GM21717 (cell line): ENCODE data around the gene WSCD2.

Experiments
- ATAC-seq: cut with Tn5 transposase; IDR thresholded peaks from one replicate; pipeline ENCODE4 v1.9.1; 2021; ENCODE audit warnings: mild to moderate bottlenecking, moderate library complexity; ENCODE audit not compliant: unreplicated experiment

WSCD2 gene

GRCh38 chr12:108126990-108127501 lies 2.0 kb upstream of the WSCD2 start:
- ATAC-seq, result no peak

GRCh38 chr12:108127654-108128053 lies 1.4 kb upstream of the WSCD2 start:
- ATAC-seq, result no peak

- no peak for ATAC-seq
Measured at GRCh38 chr12:108128221-108129016, 669 bp upstream of the WSCD2 start.

DNA sequence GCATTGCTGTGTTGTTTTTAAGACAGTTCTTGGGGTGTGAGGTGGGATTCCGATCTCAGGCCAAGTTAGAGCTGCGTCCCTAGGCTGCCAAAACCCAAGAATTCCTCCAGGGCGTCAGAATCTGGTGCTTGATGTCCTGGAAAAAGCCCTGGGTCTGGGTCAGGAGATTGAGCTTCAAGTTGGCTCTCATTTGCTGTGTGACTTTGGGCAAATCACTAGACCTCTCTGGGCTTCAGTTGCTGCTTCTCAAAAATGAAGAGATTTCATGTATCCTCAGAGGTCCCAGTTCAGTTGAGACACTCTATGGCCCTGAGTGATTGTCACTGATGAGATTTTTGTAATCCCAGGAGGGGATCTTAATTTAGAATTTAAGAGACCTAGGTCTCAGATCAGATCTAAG lies 1.9 kb downstream of the WSCD2 start:
- no peak for ATAC-seq

DNA sequence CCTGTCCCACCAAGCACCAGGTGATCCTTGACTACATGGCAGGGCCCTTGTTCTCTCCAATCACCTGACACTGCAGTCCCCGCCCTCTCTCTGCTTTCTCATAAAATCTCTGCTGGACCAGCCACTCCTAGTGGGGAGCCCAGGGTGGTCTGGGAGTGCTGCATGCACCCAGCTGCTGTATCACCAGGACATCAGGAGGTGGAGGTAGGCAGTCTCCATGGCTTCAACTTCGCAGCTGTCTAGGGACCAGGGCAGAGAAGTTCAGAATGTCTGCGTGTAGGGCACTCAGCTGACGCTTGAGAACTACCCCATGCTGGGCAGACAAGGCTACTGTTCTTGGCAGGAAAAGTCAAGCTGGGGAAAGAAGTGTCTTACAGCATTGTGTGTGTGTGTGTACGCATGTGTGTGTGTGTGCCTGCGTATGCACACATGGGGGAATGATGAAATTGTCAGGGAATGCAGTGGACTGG lies 2.6 kb downstream of the WSCD2 start:
- no peak for ATAC-seq

DNA sequence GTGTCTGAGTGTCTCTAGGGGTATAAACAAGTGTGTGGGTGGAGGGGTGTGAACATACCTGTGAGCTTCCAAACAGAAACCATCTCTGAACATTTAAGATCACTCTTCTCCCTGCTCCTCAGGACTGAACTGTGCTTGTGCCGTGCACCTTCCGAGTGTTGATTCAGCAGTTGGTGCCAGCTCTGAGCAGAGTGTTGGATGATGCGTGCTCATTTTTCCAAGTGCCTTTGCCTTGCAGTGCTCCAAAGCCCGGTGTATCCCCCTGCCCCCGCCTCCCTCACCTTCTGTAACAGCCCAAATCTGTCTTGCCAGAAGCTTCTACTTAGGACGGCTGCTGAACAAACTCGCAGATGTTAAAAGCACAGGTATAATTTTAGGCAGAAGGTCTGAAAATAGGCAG lies 4.4 kb downstream of the WSCD2 start:
- ATAC-seq, result no peak

DNA sequence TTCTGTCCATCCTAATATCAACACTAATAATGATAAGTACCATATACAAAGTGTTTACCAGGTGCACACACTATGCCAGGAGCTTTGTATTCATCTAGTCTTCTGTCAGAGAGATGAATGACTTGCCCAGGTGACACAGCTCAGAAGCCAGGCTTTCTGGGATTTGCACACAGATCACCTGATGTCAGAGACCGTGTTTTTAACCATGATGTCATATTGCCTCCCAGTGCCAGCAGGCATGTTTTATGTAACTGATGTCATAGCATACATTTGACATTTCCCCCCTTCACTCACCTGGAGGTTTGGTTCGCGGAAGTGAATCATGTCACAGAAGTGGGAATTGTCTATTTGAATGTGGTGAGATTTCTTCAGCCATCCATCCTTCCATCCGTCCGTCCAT lies 5.7 kb downstream of the WSCD2 start:
- no peak for ATAC-seq

- no peak for ATAC-seq
Measured at GRCh38 chr12:108135627-108136026, 6.5 kb downstream of the WSCD2 start.

DNA sequence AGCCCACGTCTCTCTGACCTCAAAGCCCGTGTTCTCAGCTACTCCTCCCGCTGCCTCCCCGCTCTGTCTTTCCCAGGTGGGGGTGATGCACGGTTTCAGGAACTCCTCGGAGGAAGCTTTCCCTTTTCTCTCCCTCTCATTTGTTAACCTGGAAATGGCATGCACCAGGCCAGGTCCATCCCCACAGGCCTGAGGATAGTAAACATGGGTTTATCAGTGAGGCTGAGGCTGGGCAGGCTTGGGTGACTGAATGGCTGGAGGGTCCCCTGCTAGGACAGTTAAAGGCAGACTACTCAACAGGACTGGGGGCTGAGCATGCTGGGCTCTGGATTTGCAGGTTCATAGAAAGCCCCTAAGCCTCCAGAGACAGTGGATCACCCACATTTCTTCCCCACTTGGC lies 7.6 kb downstream of the WSCD2 start:
- no peak for ATAC-seq

GRCh38 chr12:108139454-108139853 lies 10.4 kb downstream of the WSCD2 start:
- no peak for ATAC-seq

DNA sequence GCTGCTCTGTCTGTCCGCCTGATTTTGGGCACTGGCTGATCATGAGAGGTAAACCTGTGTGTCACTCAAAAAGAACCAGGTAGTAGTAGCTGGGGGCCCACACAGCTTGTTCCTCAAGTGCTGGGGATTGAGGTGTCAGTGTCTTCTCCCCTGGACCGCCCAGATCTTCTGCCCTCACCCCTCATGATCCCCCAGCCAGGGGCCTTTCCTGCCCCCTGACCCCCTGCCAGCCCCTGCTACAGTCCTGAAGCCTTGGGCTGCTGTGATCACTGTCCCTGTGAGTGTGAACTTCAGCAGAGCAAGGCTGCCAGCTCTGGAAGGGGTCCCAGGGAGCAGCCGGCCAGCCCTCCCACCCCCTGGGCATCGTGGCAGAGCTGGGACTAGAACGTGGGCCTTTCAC lies 11.4 kb downstream of the WSCD2 start:
- ATAC-seq, result no peak

DNA sequence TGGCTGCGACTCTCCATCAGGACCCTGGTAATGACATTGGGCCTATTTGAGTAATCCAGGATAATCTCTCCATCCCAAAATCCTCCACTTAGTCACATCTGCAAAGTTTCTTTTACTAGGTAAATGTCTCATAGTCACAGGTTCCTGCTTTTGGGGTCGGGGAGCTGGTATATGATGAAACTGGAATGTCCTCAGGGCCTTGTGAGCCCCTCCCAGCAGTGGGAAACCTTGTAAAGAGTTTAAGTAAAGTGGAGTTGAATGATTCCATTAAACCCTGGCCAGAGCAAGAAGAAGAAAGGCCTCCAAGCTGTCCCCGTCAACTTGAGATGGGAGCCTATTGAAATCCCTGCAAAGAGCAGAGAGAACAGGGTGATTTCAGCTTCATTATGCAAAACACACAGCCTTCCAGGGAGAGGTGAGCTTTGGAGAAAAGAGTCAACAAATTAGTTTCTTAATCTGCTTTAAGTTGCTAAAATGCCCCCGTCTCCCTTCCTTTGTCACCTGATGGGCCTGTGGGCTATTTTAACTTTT lies 12.6 kb downstream of the WSCD2 start:
- ATAC-seq, result no peak

GRCh38 chr12:108143144-108143543 lies 14.1 kb downstream of the WSCD2 start:
- no peak for ATAC-seq

DNA sequence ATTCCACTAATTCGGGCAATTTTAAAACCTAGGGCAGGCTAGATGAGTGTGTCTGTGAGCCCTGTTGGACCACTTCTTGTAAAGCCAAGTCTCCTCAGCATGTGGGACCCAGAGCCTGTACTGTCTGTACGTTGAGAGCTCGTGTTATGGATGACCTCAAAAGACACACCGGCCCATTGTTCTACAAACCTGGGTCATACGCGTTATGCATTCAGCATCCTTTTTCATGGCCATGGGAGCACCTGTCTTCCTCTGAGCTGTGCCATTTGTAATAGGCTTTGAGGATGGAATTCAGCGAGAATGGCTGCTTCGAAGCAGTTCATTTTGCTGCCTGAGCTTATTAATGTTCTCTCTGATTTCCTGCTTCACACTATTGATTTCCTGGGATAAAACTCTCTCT lies 15.0 kb downstream of the WSCD2 start:
- ATAC-seq, result no peak

DNA sequence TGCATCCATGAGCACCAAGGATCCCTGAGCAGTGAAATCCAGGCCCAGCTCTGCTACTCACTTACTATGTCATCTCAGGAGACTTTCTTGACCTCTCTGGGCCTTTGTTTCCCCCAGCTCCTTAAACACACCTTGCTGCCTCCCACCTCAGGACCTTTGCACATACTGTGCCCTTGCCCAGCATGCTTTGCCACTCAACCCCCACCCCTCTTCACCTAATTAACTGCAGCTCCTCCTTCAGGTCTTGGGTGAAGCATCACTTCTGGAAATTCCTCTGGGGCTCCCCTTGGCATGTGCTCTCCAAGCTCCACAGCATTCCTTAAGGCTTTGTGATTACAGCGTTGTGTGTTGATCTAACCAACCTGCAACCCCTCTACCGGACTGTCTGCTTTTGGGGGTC lies 15.9 kb downstream of the WSCD2 start:
- no peak for ATAC-seq

DNA sequence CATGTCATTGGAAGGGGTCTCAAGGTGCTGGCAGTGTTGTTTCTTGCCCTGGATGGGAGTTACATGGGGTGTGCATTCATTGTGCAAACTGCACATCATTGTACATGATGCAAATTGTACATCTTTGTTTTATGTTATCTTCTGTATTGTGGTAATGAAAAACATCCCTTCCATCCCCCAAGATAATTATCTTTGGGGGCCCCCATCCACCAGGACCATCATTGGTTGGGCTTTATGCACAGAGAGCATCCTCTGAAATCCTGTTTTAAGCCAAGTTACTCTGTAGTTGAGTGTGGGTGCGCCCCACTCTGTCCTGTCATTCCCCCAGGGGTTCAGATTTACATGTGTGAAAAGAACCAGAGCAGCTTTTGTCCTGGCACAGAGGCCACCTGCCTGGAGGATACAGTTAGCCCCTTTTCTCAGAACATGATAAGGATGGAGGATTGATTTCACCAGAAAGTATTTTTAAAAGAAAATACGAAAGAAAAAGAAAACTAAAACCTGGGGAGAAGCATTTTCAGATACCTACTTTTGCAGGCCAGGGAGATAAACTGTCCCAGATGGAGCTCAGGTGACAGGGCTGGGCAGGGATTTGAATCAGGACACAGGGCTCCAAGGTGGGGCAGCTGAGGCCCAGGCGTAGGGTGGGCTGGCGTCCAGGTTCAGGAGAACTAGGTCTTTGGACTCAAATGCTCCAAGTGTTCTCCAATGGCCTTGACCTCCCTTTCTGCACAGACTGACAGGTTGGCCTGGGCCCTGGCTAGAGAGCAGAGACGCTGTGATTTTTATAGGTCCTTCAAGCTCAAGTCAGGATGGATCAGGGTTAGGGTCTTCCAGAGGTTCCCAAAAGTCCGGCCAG lies 17.2 kb downstream of the WSCD2 start:
- no peak for ATAC-seq

- ATAC-seq, result no peak
Measured at GRCh38 chr12:108147279-108147678, 18.2 kb downstream of the WSCD2 start.

GRCh38 chr12:108148521-108149074 lies 19.5 kb downstream of the WSCD2 start:
- no peak for ATAC-seq

- no peak for ATAC-seq
Measured at GRCh38 chr12:108150436-108150835, 21.3 kb downstream of the WSCD2 start.

- ATAC-seq, result no peak
Measured at GRCh38 chr12:108151533-108152169, 22.6 kb downstream of the WSCD2 start.

GRCh38 chr12:108152170-108152538 lies 23.1 kb downstream of the WSCD2 start:
- no peak for ATAC-seq
